H1 (cell line): Measurements from ENCODE around the gene LSM11. TPM values are rescaled to one million over a fixed set of nuclear protein-coding genes. Genes with fewer than 3 reads are reported as not detected.

Experiments
- CHD7 ChIP-seq: fragments of 300-600 bp; sonication (generic); IDR thresholded peaks from 2 replicates; pipeline ENCODE4 v1.7.1; 2012; ENCODE audit warnings: low read length, moderate library complexity, mild to moderate bottlenecking, inconsistent platforms; ENCODE audit not compliant: insufficient replicate concordance
- FOSL1 ChIP-seq: IDR thresholded peaks from 2 replicates; pipeline ENCODE4 v1.6.1; 2011; ENCODE audit warnings: mild to moderate bottlenecking, low read depth, low read length, moderate library complexity; ENCODE audit not compliant: insufficient read depth
- JUND ChIP-seq: IDR thresholded peaks from 2 replicates; pipeline ENCODE4 v1.6.1; 2011; ENCODE audit warnings: mild to moderate bottlenecking, improper control_type of control experiment, low read length
- POLR2A ChIP-seq, 2 experiments: IDR thresholded peaks; 1 replicate in 1 of 2; 2 replicates in 1 of 2; pipeline ENCODE4 v1.6.1; 2011; ENCODE audit warnings: low read depth in 2 of 2, low read length in 2 of 2, mild to moderate bottlenecking in 2 of 2; ENCODE audit errors: control extremely low read depth in 1 of 2
- RXRA ChIP-seq: IDR thresholded peaks from 2 replicates; pipeline ENCODE4 v1.6.1; 2011; ENCODE audit warnings: low read depth, mild to moderate bottlenecking, low read length, moderate library complexity; ENCODE audit not compliant: insufficient read depth
- SP2 ChIP-seq: IDR thresholded peaks from 2 replicates; pipeline ENCODE4 v1.6.1; 2012; ENCODE audit warnings: mild to moderate bottlenecking, low read length, inconsistent platforms
- polyA plus RNA-seq, 7 experiments: library from polyadenylated mRNA; depleted of rRNA in 3 of 7; stranded (reverse) in 5 of 7; unstranded in 2 of 7; fragments of >200 nt in 5 of 7; fragments of 200-250 nt in 2 of 7; gene quantifications; 1 replicate in 5 of 7; 2 replicates in 1 of 7; 4 replicates in 1 of 7; pipeline versions ENCODE4 v1.2.1 to v1.2.3, GENCODE V29; 2011 to 2013; ENCODE audit warnings: missing spikeins in 2 of 7, mixed read lengths in 2 of 7
- total RNA-seq: library from RNA; stranded (reverse); fragmentation: NEBNext Ultra II Directional; extraction: Animal tissue kit (Norgen Biotek cat#: 25700); gene quantifications from 2 replicates; pipeline ENCODE4 v1.2.1, GENCODE V29; 2021

LSM11 gene
- total and polyA plus RNA-seq, 2 of the 8 experiments (the other 6 are each of a cell fraction or from before 2014, with no cell fraction given): 1.8 to 3.9 TPM

- TF ChIP-seq JUND: no peak
- no peak for TF ChIP-seq POLR2A (IDR thresholded peaks at IDR 0.05; ENCODE audit: control extremely low read depth in 1 of 2, low read depth in 2 of 2, low read length in 2 of 2)
- TF ChIP-seq RXRA: no peak
- TF ChIP-seq SP2: no peak
- no peak for TF ChIP-seq CHD7
- no peak for TF ChIP-seq FOSL1
These were observed 29.5 kb upstream of the LSM11 start (continued) for GRCh38 chr5:157713830-157714595.
